KMS-11 (cell line): ENCODE measurements around the gene WFDC1.
"Not testable (repeated sequence)": the region's sequence is repeated elsewhere in the genome, so short reads cannot be mapped to it uniquely, and the experiment has no call there.

Experiments
- H2AFZ ChIP-seq: fragments of 200-600 bp; sonication (generic); 2 replicates; pipeline ENCODE4 v1.6.1; 2016; ENCODE audit warnings: antibody characterized with exemption, mixed run types, low read depth
- H3K27ac ChIP-seq: fragments of 200-600 bp; sonication (generic); 2 replicates; pipeline ENCODE4 v1.6.1; 2016; ENCODE audit warnings: mild to moderate bottlenecking, mixed run types
- H3K27me3 ChIP-seq: fragments of 200-600 bp; sonication (generic); 2 replicates; pipeline ENCODE4 v1.6.1; 2017; ENCODE audit warnings: mild to moderate bottlenecking, low read depth, mixed run types, moderate library complexity; ENCODE audit not compliant: insufficient read depth
- H3K36me3 ChIP-seq: fragments of 200-600 bp; sonication (generic); 2 replicates; pipeline ENCODE4 v1.6.1; 2017; ENCODE audit warnings: mild to moderate bottlenecking, mixed run types; ENCODE audit not compliant: insufficient read depth
- H3K4me1 ChIP-seq: fragments of 200-600 bp; sonication (generic); 2 replicates; pipeline ENCODE4 v1.6.1; 2016; ENCODE audit warnings: mild to moderate bottlenecking, low read depth, mixed run types; ENCODE audit not compliant: poor library complexity, severe bottlenecking
- H3K4me2 ChIP-seq: fragments of 200-600 bp; sonication (generic); 2 replicates; pipeline ENCODE4 v1.7.0; 2016; ENCODE audit warnings: mild to moderate bottlenecking, mixed run types
- H3K4me3 ChIP-seq: fragments of 200-600 bp; sonication (generic); IDR thresholded peaks from 2 replicates; pipeline ENCODE4 v1.6.1; 2017; ENCODE audit warnings: low read depth, low read length, mixed read lengths; ENCODE audit not compliant: insufficient read depth
- H3K79me2 ChIP-seq: fragments of 200-600 bp; sonication (generic); 2 replicates; pipeline ENCODE4 v1.6.1; 2016; ENCODE audit warnings: low read depth, mixed run types; ENCODE audit not compliant: insufficient read depth
- H3K9ac ChIP-seq: fragments of 200-600 bp; sonication (generic); 2 replicates; pipeline ENCODE4 v1.6.1; 2016; ENCODE audit warnings: mild to moderate bottlenecking, mixed run types
- H4K20me1 ChIP-seq: fragments of 200-600 bp; sonication (generic); 2 replicates; pipeline ENCODE4 v1.6.1; 2016; ENCODE audit warnings: mild to moderate bottlenecking, mixed run types; ENCODE audit not compliant: insufficient read depth
- CTCF ChIP-seq: fragments of 200-600 bp; sonication (generic); conservative IDR thresholded peaks from 2 replicates; pipeline ENCODE4 v1.6.1; 2017; ENCODE audit warnings: low read depth, mild to moderate bottlenecking, antibody characterized with exemption, low read length, moderate library complexity, mixed read lengths

WFDC1 gene

GRCh38 chr16:84339766-84340165, 45.1 kb downstream of the WFDC1 start:
- H2AFZ ChIP-seq, result no peak overlapping the region

GRCh38 chr16:84340325-84341040, 45.8 kb downstream of the WFDC1 start:
- no peak for TF ChIP-seq CTCF
- H3K27ac ChIP-seq, result no peak overlapping the region
- no peaks in the 10 kb centered on the region for H3K4me1 ChIP-seq
- no peak overlapping the region for H3K9ac ChIP-seq
- no peak overlapping the region for H3K4me3 ChIP-seq
- H3K4me2 ChIP-seq, result no peak overlapping the region
- no peaks in the 10 kb centered on the region for H3K36me3 ChIP-seq
- peaks cover 35% of the 10 kb centered on the region for H3K27me3 ChIP-seq
- no peaks in the 10 kb centered on the region for H3K79me2 ChIP-seq
- no peak overlapping the region for H2AFZ ChIP-seq
- H4K20me1 ChIP-seq, result no peaks in the 10 kb centered on the region

More at GRCh38 chr16:84339766-84340165, 45.1 kb downstream of the WFDC1 start:
- Histone ChIP-seq H3K4me2 (no peak overlapping the region), H3K9ac (no peak overlapping the region), H3K27ac (no peak overlapping the region), H4K20me1 (no peaks in the 10 kb centered on the region), H3K36me3 (no peaks in the 10 kb centered on the region), H3K4me1 (no peaks in the 10 kb centered on the region), H3K4me3 (no peak overlapping the region), H3K79me2 (no peaks in the 10 kb centered on the region), H3K27me3 (peaks cover 36% of the 10 kb centered on the region)
- no peak for TF ChIP-seq CTCF

GRCh38 chr16:84341528-84342295, 47.0 kb downstream of the WFDC1 start:
- Histone ChIP-seq H4K20me1 (no peaks in the 10 kb centered on the region), H3K4me2 (no peak overlapping the region), H3K4me3 (no peak overlapping the region), H2AFZ (no peak overlapping the region), H3K27me3 (peaks cover 37% of the 10 kb centered on the region), H3K36me3 (no peaks in the 10 kb centered on the region), H3K79me2 (no peaks in the 10 kb centered on the region), H3K9ac (no peak overlapping the region), H3K4me1 (no peaks in the 10 kb centered on the region), H3K27ac (no peak overlapping the region)
- TF ChIP-seq CTCF, result no peak

GRCh38 chr16:84343800-84344199, 49.1 kb downstream of the WFDC1 start:
- H2AFZ ChIP-seq, H4K20me1 ChIP-seq, H3K4me2 ChIP-seq, H3K4me1 ChIP-seq, H3K79me2 ChIP-seq, H3K27ac ChIP-seq, H3K9ac ChIP-seq, H3K4me3 ChIP-seq, H3K36me3 ChIP-seq: not testable (repeated sequence)
- H3K27me3 ChIP-seq, result peaks cover 48% of the 10 kb centered on the region

GRCh38 chr16:84344781-84345180, 50.1 kb downstream of the WFDC1 start:
- TF ChIP-seq CTCF, result no peak
- Histone ChIP-seq H3K36me3 (no peaks in the 10 kb centered on the region), H2AFZ (no peak overlapping the region), H3K4me2 (no peak overlapping the region), H3K27ac (no peak overlapping the region), H3K27me3 (peaks cover 50% of the 10 kb centered on the region), H3K9ac (no peak overlapping the region), H3K79me2 (no peaks in the 10 kb centered on the region), H3K4me3 (no peak overlapping the region), H3K4me1 (no peaks in the 10 kb centered on the region), H4K20me1 (no peaks in the 10 kb centered on the region)
